ENCODE data around the gene ADPGK.
"Not testable (repeated sequence)": the region's sequence is repeated elsewhere in the genome, so short reads cannot be mapped to it uniquely, and the experiment has no call there.

The ADPGK gene

DNA sequence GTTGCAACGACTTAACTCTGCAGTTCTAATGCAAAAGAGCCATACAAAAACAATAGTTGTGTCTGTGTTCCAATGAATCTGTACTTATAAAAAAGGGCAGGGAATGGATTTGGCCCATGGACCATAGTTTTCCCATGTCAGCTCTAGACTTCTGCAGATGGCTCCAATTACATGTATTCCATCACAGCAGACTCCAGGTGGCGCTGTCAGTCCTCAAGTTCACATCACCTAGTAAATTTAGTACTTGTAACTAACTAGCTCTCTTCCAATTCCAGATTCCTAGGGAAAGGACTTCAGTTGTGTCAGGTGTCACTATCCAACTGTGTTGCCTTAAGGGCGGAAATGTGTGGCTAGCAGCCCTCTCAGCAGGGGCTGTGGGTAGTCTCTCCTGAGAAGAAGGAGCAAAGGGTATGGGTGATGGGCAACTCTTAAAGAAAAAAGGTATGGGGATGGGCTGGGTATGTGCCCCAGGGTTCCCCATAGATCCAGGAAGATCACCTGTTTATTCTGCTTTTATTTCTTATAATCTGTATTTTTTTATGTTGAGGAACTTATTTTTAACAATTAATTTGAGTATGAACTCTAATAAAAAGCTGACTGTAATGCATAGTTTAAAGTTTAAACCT lies 61.4 kb downstream of the ADPGK start:
- H3K4me3 ChIP-seq (ENCODE audit: low read length): no peak overlapping the region
- peak; percentile 77 for DNase-seq (ENCODE audit: low read depth)
- TF ChIP-seq, protein P1, sequence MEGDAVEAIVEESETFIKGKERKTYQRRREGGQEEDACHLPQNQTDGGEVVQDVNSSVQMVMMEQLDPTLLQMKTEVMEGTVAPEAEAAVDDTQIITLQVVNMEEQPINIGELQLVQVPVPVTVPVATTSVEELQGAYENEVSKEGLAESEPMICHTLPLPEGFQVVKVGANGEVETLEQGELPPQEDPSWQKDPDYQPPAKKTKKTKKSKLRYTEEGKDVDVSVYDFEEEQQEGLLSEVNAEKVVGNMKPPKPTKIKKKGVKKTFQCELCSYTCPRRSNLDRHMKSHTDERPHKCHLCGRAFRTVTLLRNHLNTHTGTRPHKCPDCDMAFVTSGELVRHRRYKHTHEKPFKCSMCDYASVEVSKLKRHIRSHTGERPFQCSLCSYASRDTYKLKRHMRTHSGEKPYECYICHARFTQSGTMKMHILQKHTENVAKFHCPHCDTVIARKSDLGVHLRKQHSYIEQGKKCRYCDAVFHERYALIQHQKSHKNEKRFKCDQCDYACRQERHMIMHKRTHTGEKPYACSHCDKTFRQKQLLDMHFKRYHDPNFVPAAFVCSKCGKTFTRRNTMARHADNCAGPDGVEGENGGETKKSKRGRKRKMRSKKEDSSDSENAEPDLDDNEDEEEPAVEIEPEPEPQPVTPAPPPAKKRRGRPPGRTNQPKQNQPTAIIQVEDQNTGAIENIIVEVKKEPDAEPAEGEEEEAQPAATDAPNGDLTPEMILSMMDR (conservative IDR thresholded peaks at IDR 0.05; ENCODE audit: low read length): peak; percentile 88

GRCh38 chr15:72708551-72709303 lies 74.8 kb downstream of the ADPGK start:
- DNase-seq (ENCODE audit: low read depth); H3K4me3 ChIP-seq (ENCODE audit: low read length): not testable (repeated sequence)

DNA sequence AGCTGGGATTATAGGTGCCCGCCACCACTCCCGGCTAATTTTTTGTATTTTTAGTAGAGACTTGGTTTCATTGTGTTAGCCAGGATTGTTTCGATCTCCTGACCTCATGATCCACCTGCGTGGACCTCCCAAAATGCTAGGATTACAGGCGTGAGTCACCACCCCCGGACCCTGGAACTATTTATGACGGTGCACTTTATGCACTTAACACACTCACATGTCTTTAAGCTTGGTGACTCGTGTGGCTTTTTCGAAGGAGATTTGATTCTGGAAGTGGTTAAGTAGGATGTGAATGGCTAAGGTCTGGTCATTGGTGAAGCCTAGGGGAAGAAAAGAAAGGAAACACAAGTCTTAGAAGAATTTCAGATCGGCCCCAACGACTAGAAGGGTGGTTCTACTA lies 77.3 kb downstream of the ADPGK start:
- TF ChIP-seq, protein P1 (conservative IDR thresholded peaks at IDR 0.05; ENCODE audit: low read length): no peak
- DNase-seq (ENCODE audit: low read depth): no peak
- no peak overlapping the region for H3K4me3 ChIP-seq (ENCODE audit: low read length)
